Left hindlimb (tissue), 1 donor: Measurements from ENCODE around the gene AQP5.

Experiments used
- DNase-seq: peaks from one replicate; pipeline ENCODE4 v3.0.0-alpha.2; 2018

The AQP5 gene

DNA sequence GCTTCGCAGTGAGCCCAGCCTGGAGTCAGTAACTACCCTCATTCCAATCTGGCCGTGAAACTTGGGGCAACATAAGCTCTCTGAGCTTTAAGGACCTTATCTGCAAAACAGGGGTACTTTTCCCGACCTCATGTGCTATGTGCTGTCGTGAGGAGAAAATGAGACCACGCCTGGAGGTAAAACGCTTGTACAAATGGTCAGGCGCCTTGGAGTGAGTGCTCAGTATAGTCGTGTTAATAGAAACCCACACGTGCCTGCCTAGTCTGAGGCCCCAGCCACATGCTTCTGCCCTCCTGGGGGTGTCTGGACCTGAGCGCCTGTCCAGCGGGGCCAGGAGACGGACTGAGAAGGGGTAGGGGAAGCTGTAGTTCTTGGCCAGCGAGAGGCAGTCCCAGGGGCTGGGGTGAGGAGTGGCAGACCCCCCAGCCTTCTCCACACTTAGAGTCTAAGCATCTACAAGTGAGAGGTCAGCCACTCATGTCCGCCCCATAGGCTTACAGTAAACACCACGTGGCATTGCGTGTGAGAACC lies 4.9 kb downstream of the AQP5 start:
- peak; percentile 48 for DNase-seq

DNA sequence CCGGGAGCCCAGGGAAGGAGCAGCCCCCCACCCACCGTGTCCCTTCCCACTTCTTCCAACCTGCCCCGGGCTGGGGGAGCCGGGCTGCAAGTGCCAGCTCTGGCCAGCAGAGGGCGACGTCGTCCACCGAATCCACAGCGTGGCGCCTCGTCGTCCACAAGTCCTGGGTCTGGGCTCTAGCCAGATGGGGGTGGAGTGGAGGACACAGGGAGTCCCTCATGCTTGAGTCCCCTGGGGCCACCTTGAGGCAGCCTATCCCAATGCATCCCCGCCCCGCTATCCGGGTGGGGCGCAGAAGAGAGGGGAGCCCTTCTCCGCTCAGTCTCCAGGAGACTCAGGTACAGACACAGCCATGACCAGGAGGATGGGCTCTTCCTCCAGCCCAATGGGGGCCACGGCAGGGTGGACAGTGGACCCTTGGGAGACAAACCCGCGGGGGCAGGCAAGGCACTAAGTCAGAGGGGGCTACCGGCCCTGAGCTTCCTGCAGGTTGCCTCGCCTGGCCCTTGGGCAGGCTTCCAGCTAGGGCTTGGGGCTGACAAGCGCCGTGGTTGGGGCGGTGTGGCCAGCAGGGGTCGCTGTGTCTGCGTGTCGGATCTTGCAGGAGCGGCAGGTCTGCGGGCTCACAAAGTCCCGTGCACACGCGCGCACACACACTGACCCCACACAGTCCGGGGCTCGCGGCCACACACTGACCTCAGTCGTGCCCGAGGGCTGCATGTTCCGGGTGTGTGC lies 5.5 kb downstream of the AQP5 start:
- DNase-seq = peak; percentile 91

DNA sequence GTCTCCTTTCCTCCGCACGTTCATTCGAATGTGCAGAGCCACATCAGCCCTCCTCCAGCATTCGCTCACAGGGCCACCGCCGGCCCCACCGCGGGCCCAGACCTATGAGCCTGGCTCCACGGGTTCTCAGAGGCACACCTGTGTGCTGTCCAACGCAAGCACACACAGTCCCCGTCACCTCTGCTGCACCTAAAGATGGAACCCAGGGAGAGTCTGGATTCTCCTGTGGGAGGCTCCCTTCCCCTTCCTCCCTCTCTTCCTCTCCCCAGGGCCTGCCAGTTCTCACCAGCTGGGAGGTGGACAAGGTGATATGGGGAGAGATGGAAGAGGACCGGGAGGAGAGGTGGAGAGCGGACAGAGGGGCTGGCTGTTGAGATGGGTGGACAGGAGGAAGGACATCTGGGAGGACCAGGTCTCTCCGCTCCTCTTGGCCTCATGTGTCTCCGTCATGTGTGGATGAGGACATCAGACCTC lies 6.1 kb downstream of the AQP5 start:
- DNase-seq = no peak

DNA sequence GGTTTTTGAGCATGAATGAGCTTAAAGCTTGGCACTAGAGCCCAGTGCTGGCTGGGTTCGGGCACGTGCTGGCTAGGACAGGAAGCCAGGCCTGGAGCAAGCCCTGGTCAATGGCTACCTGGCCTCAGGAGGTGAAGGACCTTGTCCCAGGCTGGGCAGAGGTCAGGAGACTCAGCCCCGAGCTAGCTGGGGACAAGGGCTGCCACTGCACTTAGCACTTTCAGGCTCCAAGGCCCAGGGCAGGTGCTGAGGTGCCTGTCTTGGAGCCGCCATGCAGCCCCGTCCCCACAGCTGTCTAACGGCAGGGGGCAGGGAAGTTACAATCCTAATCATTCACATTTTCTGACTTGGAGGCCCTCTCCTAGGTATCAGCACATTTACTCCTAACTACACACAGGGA lies 6.8 kb downstream of the AQP5 start:
- DNase-seq = no peak

DNA sequence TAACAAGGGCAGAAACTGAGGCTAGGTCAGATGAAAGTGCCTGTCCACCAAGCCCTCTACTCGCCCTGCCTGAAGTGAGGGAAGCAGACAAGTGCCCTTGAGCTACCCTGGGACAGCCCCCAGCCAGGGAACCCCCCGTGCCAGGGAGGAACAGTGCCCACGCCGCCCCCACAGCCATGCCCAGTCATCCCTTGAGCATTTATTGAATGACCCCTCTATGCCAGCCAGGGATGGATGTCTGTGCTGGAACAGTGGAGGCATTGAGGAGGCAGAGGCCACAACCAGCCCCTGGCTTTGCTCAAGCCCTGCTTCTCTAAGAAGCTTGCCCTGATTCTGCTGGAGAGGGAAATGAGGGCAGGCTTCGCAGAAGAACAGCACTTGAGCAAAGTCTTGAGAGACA lies 7.4 kb downstream of the AQP5 start:
- no peak for DNase-seq

DNA sequence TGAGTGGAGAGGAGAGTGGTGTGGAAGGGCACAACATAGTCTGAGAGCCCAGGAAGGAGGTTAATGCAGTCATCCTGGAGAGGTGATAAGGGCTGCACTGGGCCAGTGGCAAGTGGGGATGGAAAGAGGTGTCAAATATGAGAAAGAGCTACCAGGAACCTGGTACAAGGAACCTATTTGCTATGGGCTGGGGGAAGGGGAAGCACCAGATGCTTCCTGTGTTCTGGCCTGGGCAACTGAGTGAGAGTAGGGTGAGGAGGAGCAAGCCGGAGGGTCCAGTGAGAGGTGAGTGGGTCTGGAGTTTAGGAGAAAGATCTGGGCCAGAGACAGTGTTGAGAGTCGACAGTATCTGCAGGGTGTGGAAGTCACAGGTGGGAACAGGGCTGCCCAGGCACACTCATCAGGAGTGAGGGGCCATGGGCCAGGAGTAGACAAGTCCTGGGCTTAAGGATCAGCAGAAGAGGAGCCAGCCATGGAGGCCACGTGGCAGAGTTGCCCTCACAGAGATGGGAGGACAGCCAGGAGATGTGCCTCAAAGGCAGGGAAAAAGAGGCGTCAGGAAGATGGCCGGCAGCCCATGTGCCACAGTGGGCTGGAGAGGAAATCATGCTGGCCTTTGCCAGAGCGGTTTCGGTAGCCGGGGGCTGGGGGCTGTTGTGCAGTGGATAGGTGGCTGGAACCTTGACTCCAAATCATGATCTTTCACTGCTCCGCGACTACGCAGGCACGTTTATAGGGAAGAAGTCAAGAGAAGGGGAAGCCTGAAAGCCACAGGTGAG lies 8.2 kb downstream of the AQP5 start:
- DNase-seq = no peak

DNA sequence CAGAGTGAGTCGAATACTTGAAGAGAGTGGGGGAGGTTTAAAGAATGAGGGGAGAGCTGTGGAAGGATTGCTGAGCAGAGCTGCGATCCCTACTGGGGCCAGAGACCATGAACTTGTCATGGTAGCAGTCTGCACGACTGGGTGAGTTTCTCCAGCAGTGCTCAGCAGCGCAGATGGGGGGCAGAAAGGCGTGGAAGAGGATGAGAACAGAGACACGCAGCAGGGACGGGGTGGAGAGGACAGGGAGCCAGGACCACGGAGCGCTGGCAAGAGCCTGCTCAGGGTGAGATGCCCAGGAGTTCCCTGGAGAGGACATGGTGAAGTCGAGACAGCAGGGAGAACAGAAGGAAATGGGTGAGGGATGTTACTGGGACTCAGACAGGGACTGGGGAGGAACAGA lies 9.0 kb downstream of the AQP5 start:
- DNase-seq = no peak

DNA sequence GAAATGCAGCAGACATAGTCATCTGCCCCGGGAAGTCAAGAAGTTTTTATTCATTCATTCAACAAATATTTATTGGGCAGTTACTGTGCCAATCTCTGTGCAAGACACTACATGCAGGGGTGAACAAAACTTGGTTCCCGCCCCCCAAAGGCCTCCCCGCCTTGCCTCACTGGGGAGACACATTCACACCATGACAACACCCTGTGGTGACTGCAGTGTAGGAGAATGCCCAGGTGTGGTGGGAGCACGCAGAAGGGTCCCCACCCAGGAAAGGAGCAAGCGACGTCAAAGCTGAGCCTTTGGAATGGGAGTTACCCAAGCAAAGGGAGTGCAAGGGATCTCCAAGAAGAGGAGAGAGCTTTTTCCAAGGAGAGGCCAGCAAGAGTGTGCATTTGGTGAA lies 9.5 kb downstream of the AQP5 start:
- no peak for DNase-seq

DNA sequence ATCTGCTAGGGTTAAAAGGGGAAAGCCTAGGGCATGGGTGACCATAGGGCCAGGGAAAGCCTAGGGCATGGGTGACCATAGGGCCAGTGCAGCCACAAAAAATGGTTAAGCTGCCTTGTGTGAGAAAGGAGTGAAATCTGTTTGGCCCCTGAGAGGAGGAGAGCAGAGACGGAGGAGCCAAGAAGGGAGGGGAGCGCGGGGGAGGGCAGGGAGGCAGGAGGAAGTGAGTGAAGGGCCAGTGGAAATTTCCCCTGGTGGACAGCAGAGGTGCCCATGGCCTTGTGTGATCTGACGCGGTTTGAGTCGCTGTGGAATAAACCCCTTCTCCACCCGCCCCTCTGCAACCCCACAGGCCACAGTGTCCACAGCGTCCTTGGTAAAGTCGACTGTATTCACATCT lies 10.5 kb downstream of the AQP5 start:
- no peak for DNase-seq

DNA sequence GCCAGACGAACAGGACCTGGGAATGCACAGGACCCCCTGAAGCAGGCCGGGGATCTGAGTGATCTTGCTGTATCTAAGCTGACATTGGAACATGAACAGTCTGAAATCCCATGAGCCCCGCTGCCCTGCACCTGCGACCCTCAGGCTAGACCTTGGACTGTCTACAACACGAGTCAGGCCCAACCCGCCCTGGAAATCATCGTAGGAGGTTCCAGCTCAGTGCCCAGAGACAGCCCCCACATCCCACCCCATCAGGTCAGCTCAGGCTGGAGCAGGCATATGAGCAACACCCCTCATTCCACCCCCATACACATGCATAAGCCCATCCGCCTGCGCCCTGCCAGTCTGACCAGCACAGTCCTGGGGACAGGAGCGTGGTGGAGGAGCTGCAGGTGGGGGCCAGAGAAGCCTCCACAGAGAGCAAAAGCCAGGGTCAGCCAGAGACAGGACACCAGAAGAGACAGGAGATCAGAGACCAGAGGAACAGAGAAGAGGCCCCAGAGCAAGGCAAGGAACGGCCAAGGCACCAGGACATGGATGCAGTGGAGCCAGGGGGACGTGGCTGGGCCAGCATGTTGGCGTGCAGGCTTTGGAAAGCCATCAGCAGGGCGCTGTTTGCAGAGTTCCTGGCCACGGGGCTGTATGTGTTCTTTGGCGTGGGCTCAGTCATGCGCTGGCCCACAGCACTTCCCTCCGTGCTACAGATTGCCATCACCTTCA lies 11.1 kb downstream of the AQP5 start, which contains the start of gene AQP6:
Gene AQP6 (plus strand): TSS at position 307 of the 720 bp plus-strand sequence. CDS start 227 bp downstream, at position 534.
- no peak for DNase-seq

DNA sequence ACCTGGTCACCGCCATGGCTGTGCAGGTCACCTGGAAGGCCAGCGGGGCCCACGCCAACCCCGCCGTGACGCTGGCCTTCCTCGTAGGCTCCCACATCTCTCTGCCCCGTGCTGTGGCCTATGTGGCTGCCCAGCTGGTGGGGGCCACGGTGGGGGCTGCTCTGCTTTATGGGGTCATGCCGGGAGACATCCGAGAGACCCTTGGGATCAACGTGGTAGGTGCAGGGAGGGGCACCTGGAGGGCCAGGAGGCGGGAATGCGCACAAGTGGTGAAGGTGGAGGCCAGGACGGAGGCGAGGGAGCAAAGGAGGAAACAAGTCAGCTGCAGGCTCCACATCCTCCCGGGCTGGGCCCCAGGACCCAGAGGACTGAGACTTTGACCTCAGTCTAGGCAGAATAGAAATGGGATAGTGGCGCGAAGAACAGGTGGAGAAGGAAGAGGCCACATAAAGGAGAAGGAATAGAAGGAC lies 11.7 kb downstream of the AQP5 start:
- DNase-seq = no peak

DNA sequence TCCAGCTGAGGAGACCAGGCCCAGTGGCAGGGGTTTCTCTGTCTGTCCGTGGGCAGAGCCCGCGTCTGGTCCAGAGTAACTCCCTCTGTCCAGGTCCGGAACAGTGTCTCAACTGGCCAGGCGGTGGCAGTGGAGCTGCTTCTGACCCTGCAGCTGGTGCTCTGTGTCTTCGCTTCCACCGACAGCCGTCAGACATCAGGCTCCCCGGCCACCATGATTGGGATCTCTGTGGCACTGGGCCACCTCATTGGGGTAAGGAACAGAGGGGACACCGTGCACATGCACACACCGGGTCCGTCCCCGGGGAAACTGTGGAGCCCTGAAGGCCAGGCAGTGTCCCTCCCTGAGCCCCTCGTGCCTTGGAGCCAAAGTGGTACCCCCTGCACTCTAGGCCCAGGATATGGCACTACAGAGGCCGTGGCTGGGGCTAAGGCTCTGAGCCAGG lies 12.6 kb downstream of the AQP5 start:
- DNase-seq = peak; percentile 72

DNA sequence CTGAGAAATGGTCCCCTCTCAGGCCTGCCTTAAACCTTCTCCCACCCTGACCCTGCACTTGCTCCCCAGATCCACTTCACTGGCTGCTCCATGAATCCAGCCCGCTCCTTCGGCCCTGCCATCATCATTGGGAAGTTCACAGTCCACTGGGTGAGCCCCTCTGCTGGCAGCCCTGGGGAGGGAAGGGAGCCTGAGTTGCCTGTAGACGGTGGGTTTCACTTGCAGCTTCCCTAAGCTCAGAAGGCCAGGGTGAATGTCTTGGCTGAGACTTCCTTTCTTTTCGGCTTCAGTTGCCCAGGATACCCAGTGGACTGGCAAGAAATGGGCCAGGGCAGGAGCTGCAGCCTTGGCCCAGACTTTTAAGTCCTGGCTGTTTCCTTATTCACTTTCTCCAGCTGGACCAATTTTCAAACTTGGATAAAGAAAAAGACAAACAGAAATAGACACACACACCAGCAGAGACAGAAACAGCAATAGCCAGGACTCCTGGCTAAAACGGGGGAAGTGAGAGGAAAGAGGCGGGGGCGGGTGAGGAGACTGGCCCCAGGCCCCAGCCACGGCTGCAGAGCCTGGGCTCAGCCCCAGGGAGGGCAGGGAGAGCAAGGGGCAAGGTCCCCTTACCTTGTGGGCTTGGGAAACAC lies 13.1 kb downstream of the AQP5 start:
- DNase-seq = no peak

DNA sequence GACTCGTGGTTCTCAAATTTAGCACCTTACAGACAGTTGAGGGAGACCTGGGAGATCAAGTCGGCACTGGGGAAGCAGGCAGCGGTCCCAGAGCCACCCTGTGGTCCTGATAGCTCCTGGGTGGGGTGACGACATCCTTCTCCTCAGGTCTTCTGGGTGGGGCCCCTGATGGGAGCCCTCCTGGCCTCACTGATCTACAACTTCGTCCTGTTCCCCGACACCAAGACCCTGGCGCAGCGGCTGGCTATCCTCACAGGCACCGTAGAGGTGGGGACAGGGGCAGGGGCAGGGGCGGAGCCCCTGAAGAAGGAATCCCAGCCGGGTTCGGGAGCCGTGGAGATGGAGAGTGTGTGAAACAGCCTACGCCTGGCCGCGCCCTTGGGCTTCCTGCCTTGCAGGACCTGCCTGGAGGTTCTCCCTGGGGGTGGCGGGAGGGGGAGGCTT lies 13.7 kb downstream of the AQP5 start:
- no peak for DNase-seq

DNA sequence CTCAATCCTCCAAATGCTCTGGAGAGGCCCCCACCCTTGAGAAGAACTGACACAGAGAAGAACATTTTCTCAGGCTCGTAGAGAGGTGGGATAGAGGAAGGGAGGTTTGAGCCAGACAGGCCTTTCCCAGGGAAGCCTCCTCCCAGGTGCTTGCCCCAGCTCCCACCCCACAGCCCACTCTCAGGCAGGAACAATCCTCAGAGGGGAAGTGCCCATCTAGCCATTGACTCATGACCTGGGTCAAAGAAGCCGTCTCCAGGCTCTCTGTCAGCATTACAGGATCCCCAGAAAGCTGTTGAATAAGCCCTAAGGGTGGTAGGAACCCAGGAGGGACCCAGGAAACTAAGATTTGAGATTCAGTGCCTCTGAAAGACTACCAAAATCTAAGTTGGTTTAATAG lies 14.9 kb downstream of the AQP5 start:
- no peak for DNase-seq

DNA sequence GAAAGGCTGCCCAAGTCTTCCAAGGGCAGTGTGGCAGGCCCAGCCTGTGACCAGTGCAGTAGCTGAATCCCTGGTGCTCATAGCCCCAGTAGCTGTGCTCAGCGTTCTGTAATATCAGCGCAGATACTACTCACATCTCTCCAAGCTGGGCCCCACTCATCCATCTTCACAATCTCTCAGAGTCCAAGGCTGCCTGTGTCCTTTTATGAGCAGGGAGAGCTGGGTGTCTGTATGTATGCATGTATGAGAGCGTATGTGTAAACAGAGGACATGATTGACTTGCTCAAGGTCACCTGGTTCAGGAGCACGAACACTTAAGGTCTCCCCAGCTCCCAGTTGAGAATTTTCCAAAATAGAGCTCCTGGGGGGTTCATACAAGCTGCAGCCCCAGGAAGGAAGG lies 16.5 kb downstream of the AQP5 start:
- DNase-seq = no peak

DNA sequence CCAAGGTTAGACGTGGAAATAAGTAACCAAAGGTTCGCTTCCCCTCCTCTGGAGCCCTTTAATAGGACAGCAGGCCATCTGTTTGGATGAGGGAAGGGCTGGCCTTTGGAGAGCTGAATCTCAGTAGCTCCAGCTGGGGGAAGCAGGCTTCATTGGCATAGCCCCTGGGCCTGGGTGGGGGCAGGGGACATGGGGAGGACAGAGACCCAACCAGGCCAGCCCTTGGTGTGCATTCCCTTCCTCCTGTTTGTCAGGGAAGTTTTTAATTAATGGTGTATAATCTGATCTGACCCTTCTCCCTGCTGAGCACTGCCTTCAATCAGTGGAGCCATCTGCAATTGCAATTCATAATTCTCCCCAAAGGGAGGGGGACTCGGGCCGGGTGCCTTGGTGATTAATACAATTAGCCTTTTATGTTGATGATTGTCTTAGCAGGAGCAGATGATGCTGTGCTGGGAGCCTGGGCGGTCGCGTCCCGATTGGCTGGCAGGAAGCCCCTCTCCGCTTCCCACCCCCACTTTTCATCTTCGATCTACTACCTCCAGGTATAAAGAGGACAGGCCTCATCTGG lies 17.4 kb downstream of the AQP5 start:
- no peak for DNase-seq

DNA sequence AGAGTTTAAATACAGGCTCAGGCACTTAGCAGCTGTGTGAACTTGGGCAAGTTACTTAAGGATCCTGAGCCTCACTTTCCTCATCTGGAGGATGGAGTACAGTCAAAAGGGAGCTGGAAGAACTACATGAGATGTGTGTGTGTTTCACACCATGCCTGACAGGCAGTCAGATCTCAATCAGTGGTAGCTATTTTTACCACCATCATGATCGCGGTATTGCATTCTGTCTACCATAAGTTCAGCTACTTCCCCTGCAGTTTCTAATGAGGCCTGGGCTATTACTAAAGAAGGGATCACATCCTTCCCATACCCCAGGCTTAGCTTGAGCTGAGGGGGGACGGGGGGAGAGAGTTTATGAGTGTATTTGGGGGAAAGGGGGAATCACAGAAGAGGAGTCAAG lies 18.1 kb downstream of the AQP5 start:
- no peak for DNase-seq

DNA sequence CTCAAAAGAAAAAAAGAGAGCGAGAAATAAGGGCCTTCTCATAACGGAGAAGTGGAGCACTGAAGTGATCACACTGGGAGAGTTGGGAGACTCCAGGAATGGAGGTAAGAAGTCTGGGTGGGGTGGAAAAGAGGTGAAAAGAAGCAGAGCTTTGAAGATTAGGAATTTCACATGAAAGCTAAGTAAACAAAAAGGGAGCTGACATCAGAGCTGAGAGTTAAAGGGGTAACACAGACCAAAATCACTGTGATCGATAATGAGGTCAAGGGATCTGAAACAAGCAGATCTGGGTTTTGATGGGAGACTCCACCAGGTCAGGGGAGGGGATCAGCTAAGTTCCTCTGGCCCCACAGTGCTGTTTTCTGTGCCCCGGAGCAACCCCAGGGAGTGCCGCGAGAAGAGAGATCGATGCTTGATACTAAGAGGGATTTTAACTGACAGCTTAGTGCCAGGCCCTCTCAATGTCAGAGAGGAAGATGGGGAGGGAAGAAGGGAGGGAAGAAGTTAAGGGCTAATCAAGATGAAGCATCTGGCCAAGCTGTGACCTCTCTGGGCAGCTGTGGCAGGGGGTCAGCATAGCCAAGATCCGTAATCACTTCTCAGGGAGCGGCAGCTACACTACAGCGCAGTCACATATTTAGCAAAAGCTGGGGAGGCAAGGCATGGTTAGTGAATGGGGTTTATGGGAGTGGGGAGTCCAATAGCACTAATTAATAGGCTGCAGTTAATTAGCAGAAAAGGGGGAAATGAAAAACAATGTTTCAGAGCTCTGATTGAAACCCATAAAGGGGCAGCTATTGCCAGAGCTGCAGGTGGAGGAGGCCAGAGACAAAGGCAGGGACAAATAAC lies 19.1 kb downstream of the AQP5 start:
- DNase-seq = no peak

DNA sequence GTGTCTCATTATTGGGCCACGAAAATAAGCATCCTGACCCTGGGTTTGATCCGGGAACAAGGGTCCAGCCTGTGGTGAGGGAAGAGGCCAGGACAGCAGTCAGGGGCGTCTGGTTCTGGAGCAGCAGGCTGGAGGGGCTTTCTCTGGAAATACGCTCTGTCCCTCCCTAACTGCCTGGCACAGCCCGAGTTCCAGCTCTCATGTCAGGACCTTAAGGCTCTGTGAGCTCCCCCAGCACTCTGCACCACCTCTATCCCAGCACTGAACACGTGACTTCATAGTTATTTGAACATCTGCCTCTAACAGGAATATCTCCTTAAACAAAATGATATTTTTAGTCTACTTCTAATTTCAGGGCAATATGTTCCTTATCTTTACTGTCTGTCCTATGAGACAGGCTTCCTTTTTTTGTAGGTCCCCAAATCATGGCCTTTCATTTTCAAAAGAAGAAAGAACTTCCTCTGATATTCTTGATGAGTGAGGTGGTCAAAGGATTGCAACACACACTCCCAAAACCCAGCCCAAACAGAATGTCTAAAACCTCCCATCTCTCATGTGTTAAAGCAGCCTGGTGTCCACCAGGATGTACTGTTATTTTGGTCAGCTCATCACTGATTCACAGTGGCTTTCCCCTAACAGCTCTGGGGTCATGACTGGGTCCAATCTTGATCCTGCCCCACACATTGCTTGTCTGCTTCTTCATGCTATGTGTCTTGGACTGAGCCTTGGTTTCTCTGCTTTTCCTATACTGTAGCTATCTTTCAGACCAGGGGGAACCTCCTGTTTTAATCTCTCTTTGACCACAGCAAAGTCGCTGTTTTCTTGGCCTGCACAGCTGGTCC lies 20.8 kb downstream of the AQP5 start:
- DNase-seq = no peak
